ENCODE measurements around the gene JAZF1.

DNA sequence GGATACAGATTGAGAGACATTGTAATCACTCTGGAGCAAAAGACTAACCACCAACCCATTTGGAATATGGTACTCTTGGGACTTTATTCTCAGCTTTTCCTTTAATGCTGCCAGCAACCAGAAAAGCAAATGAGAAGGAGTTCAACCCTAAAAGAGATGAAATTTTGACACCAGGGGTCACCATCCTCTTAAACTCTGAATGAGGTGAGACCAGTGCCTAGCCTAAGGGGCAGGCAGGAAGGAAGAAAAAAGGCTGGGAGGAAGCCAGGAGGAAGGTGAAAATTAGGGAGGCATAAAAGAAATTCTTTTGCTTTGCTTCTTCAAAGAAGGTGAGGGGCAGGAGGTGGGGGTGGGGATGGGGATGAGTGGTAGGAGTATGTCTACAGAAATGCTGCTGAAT is 135.8 kb downstream of the JAZF1 start:
- TF ChIP-seq, protein P1, sequence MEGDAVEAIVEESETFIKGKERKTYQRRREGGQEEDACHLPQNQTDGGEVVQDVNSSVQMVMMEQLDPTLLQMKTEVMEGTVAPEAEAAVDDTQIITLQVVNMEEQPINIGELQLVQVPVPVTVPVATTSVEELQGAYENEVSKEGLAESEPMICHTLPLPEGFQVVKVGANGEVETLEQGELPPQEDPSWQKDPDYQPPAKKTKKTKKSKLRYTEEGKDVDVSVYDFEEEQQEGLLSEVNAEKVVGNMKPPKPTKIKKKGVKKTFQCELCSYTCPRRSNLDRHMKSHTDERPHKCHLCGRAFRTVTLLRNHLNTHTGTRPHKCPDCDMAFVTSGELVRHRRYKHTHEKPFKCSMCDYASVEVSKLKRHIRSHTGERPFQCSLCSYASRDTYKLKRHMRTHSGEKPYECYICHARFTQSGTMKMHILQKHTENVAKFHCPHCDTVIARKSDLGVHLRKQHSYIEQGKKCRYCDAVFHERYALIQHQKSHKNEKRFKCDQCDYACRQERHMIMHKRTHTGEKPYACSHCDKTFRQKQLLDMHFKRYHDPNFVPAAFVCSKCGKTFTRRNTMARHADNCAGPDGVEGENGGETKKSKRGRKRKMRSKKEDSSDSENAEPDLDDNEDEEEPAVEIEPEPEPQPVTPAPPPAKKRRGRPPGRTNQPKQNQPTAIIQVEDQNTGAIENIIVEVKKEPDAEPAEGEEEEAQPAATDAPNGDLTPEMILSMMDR (conservative IDR thresholded peaks at IDR 0.05): no peak
- TF ChIP-seq EZH2 (IDR thresholded peaks at IDR 0.05; ENCODE audit: low read depth): no peak

All from PC-9 (cell line).